Measurements from ENCODE around the gene ANO6.
"Not testable (repeated sequence)": the region's sequence is repeated elsewhere in the genome, so short reads cannot be mapped to it uniquely, and the experiment has no call there.

The ANO6 gene

DNA sequence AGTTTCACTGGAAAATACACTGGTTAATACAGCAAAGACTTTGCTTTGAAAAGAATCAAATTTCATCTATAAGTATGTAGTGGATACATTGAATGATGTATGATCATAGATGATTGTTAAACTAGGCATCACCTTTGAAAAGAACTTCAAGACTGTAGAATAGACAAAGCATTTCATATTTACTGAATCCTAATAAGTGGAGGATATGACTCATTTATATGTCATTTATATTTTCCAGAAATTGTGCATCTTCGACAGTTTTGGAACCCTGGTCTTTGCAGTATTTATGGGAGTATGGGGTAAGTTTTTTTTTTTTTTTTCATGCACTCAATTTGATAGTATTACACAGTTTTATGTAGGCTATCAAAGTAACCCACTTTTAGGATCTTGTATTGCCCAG, 161.9 kb downstream of the ANO6 start:
- Histone ChIP-seq H3K4me1 (ENCODE audit: control insufficient read depth, insufficient read depth, low read length) (no peaks in the 10 kb centered on the region), H3K4me3 (ENCODE audit: low read depth, low read length) (no peak overlapping the region), H3K9me3 (ENCODE audit: control insufficient read depth, insufficient read depth, low read length) (no peaks in the 10 kb centered on the region), H3K27me3 (ENCODE audit: control insufficient read depth, insufficient read depth, low read length) (no peaks in the 10 kb centered on the region), H3K9ac (ENCODE audit: low read depth, low read length) (no peak overlapping the region), H3K36me3 (ENCODE audit: control insufficient read depth, insufficient read depth, low read length) (no peaks in the 10 kb centered on the region)

DNA sequence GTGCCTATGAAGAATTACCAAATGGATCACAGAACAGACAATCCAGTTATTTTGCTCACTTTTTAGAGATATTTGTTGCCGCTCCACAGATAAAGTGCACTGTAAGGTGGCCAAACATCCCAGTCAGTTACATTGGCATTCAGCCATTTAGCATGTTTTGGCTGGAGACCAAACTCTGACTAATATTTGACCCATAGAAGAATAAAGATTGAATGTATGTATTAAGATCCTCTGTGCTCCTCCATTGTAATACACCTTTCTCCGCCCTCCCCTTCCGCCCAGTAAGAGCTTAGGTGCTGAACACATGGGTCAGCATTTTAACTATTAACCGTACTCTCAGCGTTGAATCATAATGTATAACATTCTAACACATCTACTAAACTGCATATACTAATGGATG, 163.4 kb downstream of the ANO6 start:
- Histone ChIP-seq H3K27me3 (ENCODE audit: control insufficient read depth, insufficient read depth, low read length) (no peaks in the 10 kb centered on the region), H3K9me3 (ENCODE audit: control insufficient read depth, insufficient read depth, low read length) (no peaks in the 10 kb centered on the region), H3K4me1 (ENCODE audit: control insufficient read depth, insufficient read depth, low read length) (no peaks in the 10 kb centered on the region), H3K9ac (ENCODE audit: low read depth, low read length) (no peak overlapping the region), H3K36me3 (ENCODE audit: control insufficient read depth, insufficient read depth, low read length) (no peaks in the 10 kb centered on the region), H3K4me3 (ENCODE audit: low read depth, low read length) (no peak overlapping the region)

DNA sequence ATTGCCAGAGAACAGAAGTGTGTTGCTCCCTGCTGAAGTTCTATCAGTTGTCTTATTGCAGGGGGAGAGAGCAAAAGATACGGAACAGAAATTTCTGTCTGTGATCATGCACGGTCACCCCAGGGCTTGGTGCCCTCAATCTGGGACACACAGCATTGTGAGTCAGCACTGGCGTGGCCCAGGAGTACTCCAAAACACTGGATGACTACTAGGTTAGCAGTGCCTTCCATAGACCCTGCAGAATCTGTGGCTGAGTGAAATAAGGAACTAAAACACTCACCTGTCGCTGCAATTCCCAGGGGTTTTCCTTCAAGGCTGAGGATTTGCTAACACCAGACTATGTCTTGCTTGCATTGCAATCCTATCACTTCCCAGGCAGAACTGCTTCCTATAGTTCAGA, 165.5 kb downstream of the ANO6 start:
- no peaks in the 10 kb centered on the region for H3K9me3 ChIP-seq (ENCODE audit: control insufficient read depth, insufficient read depth, low read length)
- no peaks in the 10 kb centered on the region for H3K4me1 ChIP-seq (ENCODE audit: control insufficient read depth, insufficient read depth, low read length)
- peaks cover 2% of the 10 kb centered on the region for H3K36me3 ChIP-seq (ENCODE audit: control insufficient read depth, insufficient read depth, low read length)
- no peak overlapping the region for H3K9ac ChIP-seq (ENCODE audit: low read depth, low read length)
- H3K4me3 ChIP-seq (ENCODE audit: low read depth, low read length), result no peak overlapping the region
- no peaks in the 10 kb centered on the region for H3K27me3 ChIP-seq (ENCODE audit: control insufficient read depth, insufficient read depth, low read length)

DNA sequence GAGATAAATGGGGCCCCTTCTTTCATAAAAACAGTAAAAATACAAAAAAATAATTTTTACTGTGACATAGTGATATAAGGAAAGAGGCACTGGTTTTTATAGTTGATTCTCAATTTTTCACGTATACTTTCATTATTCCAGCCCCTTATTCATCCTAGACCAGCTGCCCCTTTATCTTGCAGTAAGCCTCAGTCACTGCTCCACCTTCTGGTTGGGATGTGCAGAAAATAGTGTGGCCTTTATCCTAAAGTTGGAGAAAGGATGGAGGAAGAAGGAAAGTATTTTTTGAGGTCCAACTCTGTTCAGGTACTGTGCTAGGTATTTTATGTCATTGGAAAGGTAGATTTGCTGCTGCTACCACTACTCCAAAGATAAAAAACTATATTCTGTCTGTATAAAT, 172.7 kb downstream of the ANO6 start:
- H3K36me3 ChIP-seq (ENCODE audit: control insufficient read depth, insufficient read depth, low read length), result peaks cover 7% of the 10 kb centered on the region
- no peaks in the 10 kb centered on the region for H3K27me3 ChIP-seq (ENCODE audit: control insufficient read depth, insufficient read depth, low read length)
- H3K4me3 ChIP-seq (ENCODE audit: low read depth, low read length), result no peak overlapping the region
- no peak overlapping the region for H3K9ac ChIP-seq (ENCODE audit: low read depth, low read length)
- H3K4me1 ChIP-seq (ENCODE audit: control insufficient read depth, insufficient read depth, low read length), result peaks cover 8% of the 10 kb centered on the region
- no peaks in the 10 kb centered on the region for H3K9me3 ChIP-seq (ENCODE audit: control insufficient read depth, insufficient read depth, low read length)

DNA sequence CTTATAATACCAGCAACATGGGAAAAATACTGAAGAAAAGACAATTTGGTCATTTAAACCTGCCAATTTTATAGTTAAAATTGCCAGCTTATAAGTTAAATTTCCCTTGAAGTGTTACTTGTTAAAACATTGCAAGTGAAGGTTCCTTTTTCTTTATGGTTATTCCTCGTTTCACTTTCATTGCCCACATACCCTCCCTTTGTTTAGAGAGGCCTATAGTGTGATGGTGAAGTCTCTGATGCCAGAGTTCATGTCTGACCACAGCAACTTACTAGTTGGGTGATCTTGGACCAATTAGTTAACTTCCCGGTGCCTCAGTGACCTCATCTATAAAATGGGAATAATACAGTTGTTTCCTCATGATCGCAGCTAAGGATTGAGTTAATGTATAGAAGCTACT, 173.5 kb downstream of the ANO6 start:
- no peak overlapping the region for H3K9ac ChIP-seq (ENCODE audit: low read depth, low read length)
- no peaks in the 10 kb centered on the region for H3K27me3 ChIP-seq (ENCODE audit: control insufficient read depth, insufficient read depth, low read length)
- H3K9me3 ChIP-seq (ENCODE audit: control insufficient read depth, insufficient read depth, low read length), result no peaks in the 10 kb centered on the region
- H3K36me3 ChIP-seq (ENCODE audit: control insufficient read depth, insufficient read depth, low read length), result peaks cover 7% of the 10 kb centered on the region
- H3K4me3 ChIP-seq (ENCODE audit: low read depth, low read length), result no peak overlapping the region
- H3K4me1 ChIP-seq (ENCODE audit: control insufficient read depth, insufficient read depth, low read length), result peaks cover 8% of the 10 kb centered on the region

DNA sequence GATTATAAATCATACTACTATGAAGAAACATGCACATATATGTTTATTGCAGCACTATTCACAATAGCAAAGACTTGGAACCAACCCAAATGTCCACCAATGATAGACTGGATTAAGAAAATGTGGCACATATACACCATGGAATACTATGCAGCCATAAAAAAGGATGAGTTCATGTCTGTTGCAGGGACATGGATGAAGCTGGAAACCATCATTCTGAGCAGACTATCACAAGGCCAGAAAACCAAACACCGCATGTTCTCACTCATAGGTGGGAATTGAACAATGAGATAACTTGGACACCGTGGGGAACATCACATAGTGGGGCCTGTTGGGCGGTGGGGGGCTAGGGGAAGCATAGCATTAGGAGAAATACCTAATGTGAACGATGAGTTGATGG, 181.6 kb downstream of the ANO6 start:
- H3K9ac ChIP-seq (ENCODE audit: low read depth, low read length); H3K4me1 ChIP-seq (ENCODE audit: control insufficient read depth, insufficient read depth, low read length); H3K36me3 ChIP-seq (ENCODE audit: control insufficient read depth, insufficient read depth, low read length); H3K4me3 ChIP-seq (ENCODE audit: low read depth, low read length); H3K27me3 ChIP-seq (ENCODE audit: control insufficient read depth, insufficient read depth, low read length); H3K9me3 ChIP-seq (ENCODE audit: control insufficient read depth, insufficient read depth, low read length): not testable (repeated sequence)

DNA sequence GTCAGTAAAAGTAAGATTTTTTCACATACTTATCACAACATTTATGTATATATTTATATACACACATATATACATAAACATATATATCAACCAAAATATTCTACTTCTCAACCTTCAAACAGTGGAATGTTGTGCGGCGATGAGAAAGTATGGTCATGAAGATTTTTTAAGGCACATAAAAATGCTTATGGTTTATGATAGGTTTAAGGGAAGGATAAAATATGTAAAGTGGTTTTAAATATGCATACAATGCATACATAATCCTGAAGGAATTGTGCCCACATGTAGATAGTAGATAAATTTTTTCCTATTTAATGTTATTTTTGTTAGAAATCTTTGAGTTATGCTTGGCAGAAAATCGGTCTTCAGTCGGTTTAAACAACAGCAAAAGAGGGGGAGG, 182.7 kb downstream of the ANO6 start:
- H3K4me1 ChIP-seq (ENCODE audit: control insufficient read depth, insufficient read depth, low read length), result no peaks in the 10 kb centered on the region
- H3K4me3 ChIP-seq (ENCODE audit: low read depth, low read length), result no peak overlapping the region
- H3K9me3 ChIP-seq (ENCODE audit: control insufficient read depth, insufficient read depth, low read length), result no peaks in the 10 kb centered on the region
- H3K36me3 ChIP-seq (ENCODE audit: control insufficient read depth, insufficient read depth, low read length), result no peaks in the 10 kb centered on the region
- H3K9ac ChIP-seq (ENCODE audit: low read depth, low read length), result no peak overlapping the region
- H3K27me3 ChIP-seq (ENCODE audit: control insufficient read depth, insufficient read depth, low read length), result no peaks in the 10 kb centered on the region

DNA sequence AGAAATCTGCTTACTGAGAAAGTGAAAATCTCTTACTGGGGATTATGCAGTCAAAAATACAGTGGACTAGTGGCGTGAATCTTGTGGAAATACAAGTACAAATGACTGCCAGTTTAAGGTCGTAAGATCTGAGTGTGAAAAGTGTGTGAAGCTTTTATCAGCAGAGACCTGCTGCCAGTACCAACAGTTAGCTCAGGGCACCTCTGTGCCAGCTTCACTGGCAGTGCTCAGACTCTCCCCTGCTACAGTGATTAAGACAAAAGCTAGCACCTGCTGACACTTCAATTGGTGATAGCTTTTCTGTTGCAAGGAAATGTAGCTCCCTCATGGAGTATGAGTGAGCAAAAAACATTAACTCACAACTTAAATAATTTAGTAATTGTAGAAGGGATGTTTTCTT, 185.1 kb downstream of the ANO6 start:
- H3K4me3 ChIP-seq (ENCODE audit: low read depth, low read length), result no peak overlapping the region
- no peaks in the 10 kb centered on the region for H3K9me3 ChIP-seq (ENCODE audit: control insufficient read depth, insufficient read depth, low read length)
- H3K36me3 ChIP-seq (ENCODE audit: control insufficient read depth, insufficient read depth, low read length), result no peaks in the 10 kb centered on the region

DNA sequence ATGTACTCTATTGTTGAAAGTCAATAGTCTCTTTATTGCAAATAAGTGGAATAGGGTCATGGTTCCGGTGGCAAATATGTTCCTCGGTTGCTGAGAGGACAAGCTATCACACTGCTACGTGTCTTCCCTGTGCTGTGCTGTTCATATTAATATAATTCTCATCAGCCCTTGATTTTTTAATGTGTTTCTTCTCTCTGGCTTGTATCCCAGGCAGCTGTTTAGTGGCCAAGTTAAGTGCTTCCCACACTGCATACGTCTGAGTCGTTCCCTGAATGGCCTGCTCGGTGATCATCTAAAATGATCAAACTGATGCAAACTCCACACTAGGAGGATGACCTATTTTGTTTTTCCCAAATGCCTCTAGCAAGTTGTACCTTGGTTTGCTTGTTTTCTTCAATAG, 186.4 kb downstream of the ANO6 start:
- Histone ChIP-seq H3K9me3 (ENCODE audit: control insufficient read depth, insufficient read depth, low read length) (no peaks in the 10 kb centered on the region), H3K36me3 (ENCODE audit: control insufficient read depth, insufficient read depth, low read length) (no peaks in the 10 kb centered on the region), H3K27me3 (ENCODE audit: control insufficient read depth, insufficient read depth, low read length) (no peaks in the 10 kb centered on the region), H3K9ac (ENCODE audit: low read depth, low read length) (no peak overlapping the region), H3K4me1 (ENCODE audit: control insufficient read depth, insufficient read depth, low read length) (no peaks in the 10 kb centered on the region), H3K4me3 (ENCODE audit: low read depth, low read length) (no peak overlapping the region)

More for the DNA sequence above, 185.1 kb downstream of the ANO6 start:
- Histone ChIP-seq H3K27me3 (ENCODE audit: control insufficient read depth, insufficient read depth, low read length) (no peaks in the 10 kb centered on the region), H3K9ac (ENCODE audit: low read depth, low read length) (no peak overlapping the region), H3K4me1 (ENCODE audit: control insufficient read depth, insufficient read depth, low read length) (no peaks in the 10 kb centered on the region)

DNA sequence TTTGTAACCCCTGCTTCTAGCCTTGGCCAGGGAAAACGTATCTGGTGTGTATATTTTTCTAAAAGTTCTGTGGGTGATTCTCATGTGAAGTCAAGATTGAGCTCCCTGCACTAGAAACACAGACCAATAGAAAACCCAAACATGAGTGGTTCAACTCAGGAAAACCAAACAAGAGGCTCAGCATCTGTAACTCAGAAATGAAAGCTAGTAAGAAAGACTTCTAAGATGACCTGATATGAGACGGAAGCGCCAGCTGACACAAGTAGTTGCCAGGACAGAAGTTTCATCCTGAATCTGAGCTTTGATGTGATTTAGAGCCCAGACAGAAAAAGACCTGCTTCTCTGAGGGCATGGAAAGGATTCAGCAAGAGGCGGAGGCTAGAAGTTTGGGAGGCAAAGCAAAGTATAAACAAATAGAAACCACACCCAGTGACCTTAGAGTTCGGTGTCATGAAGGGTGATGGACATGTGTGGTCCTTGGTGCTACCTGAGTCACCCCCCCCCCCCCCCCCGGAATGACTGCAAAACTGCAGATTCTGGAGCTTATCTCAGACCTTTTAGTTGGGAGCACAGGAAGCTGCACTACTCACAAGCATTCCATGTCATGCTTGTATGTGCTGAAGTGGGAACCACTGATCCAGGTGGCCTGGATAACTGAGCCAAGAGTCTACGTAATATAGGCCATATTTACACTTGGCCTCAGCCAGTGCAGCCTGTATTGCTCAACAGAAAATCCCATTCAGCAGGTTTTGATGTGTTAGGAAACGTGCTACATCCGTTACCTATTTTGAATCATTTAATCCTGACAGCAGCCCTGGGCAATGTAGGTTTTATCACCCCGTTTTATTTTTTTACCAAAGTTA, 191.3 kb downstream of the ANO6 start:
- Histone ChIP-seq H3K4me3 (ENCODE audit: low read depth, low read length) (no peak overlapping the region), H3K9ac (ENCODE audit: low read depth, low read length) (no peak overlapping the region), H3K9me3 (ENCODE audit: control insufficient read depth, insufficient read depth, low read length) (no peaks in the 10 kb centered on the region), H3K4me1 (ENCODE audit: control insufficient read depth, insufficient read depth, low read length) (no peaks in the 10 kb centered on the region), H3K27me3 (ENCODE audit: control insufficient read depth, insufficient read depth, low read length) (no peaks in the 10 kb centered on the region), H3K36me3 (ENCODE audit: control insufficient read depth, insufficient read depth, low read length) (peaks cover 6% of the 10 kb centered on the region)

DNA sequence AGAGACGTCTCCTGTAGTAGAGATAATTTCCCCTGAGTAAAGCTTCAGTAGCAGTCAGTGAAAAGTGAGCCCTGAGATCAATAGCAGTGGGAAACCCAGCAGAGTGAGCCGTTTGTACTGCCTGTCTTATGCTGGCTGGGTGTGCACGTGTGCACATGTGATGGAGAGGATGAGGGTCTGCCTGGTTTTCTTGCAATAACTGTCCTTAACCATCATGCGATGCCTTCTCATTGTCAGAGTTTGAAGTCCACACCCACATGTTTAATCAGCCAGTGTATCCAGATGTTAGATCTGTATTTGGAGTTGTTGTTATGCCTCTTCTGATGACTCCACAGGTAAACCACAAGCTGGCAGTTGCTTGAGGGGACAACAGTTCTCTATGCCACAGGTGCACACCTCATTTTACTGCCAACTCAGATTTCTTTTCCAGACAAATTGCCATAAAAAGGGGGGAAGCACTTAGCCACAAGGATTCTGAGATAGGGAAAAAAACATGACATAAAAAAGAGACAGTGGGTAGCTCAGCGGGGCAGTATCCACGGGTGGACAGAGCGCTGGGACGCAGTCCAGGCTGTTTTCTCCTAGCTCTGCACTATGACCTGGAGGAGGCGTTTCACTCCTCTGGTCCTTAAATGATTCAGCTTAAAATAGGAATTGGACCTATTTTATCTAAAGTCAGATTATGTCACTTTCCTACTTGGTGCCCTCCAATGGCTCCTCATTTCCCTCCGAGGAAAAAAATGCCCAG, 192.3 kb downstream of the ANO6 start:
- Histone ChIP-seq H3K9me3 (ENCODE audit: control insufficient read depth, insufficient read depth, low read length) (no peaks in the 10 kb centered on the region), H3K4me1 (ENCODE audit: control insufficient read depth, insufficient read depth, low read length) (no peaks in the 10 kb centered on the region), H3K4me3 (ENCODE audit: low read depth, low read length) (no peak overlapping the region), H3K36me3 (ENCODE audit: control insufficient read depth, insufficient read depth, low read length) (peaks cover 10% of the 10 kb centered on the region), H3K9ac (ENCODE audit: low read depth, low read length) (no peak overlapping the region), H3K27me3 (ENCODE audit: control insufficient read depth, insufficient read depth, low read length) (no peaks in the 10 kb centered on the region)

DNA sequence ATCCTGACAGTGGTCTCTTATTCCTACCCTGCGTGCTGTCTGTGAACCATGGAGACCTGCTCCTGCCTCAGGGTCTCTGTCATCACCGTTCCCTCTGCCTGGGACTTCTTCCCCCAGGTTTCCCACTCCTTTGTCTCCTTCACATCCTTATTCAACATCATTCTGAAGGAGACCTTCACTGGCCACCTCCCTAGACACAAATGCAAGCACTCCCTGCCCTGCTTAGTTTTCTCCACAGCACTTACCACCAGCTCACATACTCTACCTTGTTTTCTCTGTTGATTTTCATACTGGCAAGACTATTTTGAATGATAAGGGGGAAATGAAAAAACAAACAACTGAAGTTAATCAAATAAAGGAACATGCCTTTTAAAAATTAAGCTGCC, 192.8 kb downstream of the ANO6 start:
- Histone ChIP-seq H3K4me3 (ENCODE audit: low read depth, low read length) (no peak overlapping the region), H3K27me3 (ENCODE audit: control insufficient read depth, insufficient read depth, low read length) (no peaks in the 10 kb centered on the region), H3K9me3 (ENCODE audit: control insufficient read depth, insufficient read depth, low read length) (no peaks in the 10 kb centered on the region), H3K4me1 (ENCODE audit: control insufficient read depth, insufficient read depth, low read length) (no peaks in the 10 kb centered on the region), H3K36me3 (ENCODE audit: control insufficient read depth, insufficient read depth, low read length) (peaks cover 10% of the 10 kb centered on the region), H3K9ac (ENCODE audit: low read depth, low read length) (no peak overlapping the region)
